SK-N-MC (cell line): ENCODE measurements around the gene CACNA1C.

Experiments used
- DNase-seq: peaks from one replicate; pipeline ENCODE4 v3.0.0-alpha.2; 2011; ENCODE audit warnings: low read depth, low spot score
- H3K27ac ChIP-seq: fragments of 200-600 bp; sonication (generic); 2 replicates; pipeline ENCODE4 v1.5.1; 2016; ENCODE audit warnings: mixed run types
- H3K36me3 ChIP-seq: fragments of 200-600 bp; sonication (generic); 2 replicates; pipeline ENCODE4 v1.6.1; 2017; ENCODE audit warnings: antibody characterized with exemption, low read length, mixed read lengths; ENCODE audit not compliant: insufficient read depth
- H3K4me3 ChIP-seq: fragments of 200-600 bp; sonication (generic); 2 replicates; pipeline ENCODE4 v1.5.1; 2016
- H3K9ac ChIP-seq: fragments of 200-600 bp; sonication (generic); 2 replicates; pipeline ENCODE4 v1.8.0; 2017; ENCODE audit warnings: mixed run types, mixed read lengths; ENCODE audit not compliant: insufficient read length
- H3K9me3 ChIP-seq: fragments of 200-600 bp; sonication (generic); 2 replicates; pipeline ENCODE4 v1.6.1; 2017; ENCODE audit warnings: low read depth, mild to moderate bottlenecking, antibody characterized with exemption, low read length, moderate library complexity, mixed read lengths
- EZH2 ChIP-seq: fragments of 200-600 bp; sonication (generic); IDR thresholded peaks from one replicate; pipeline ENCODE4 v1.6.1; 2017; ENCODE audit warnings: antibody characterized with exemption
- FOXP2 ChIP-seq: optimal IDR thresholded peaks from 2 replicates; pipeline ENCODE3; 2011; ENCODE audit warnings: mild to moderate bottlenecking, moderate library complexity; ENCODE audit not compliant: insufficient read depth; ENCODE audit errors: extremely low read length, control extremely low read depth
- POLR2AphosphoS5 ChIP-seq: IDR thresholded peaks from 2 replicates; pipeline ENCODE4 v1.6.1; 2012; ENCODE audit warnings: mild to moderate bottlenecking, low read depth, low read length, borderline replicate concordance

The CACNA1C gene

DNA sequence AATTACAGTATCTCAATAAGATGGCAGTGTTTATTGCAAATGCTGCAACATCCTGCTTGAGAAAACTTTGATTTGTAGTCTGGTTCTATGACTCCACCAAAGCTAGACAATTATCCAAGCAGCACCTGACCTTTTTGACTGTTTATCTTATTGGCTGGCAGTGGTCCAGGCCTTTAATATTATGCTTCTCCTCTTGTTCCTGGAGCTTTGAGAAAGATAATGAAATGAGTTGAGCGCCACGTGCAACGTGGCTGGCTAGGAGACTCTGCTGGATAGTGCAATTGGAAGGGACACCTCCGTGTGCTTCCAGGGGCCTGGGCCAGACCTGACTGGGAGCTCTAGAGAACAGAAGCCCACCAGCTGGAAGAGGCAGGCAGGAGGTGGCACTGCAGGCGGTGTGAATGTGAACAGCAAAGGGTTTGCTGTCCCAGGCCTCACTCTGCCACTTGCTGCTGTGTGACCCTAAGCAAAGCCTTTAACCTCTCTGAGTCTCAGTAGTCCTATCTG lies 349.3 kb downstream of the CACNA1C start:
- TF ChIP-seq EZH2 (no peak), FOXP2 (no peak), POLR2AphosphoS5 (no peak)
- Histone ChIP-seq H3K4me3 (no peak overlapping the region), H3K9me3 (no peaks in the 10 kb centered on the region), H3K27ac (no peak overlapping the region), H3K9ac (no peak overlapping the region), H3K36me3 (no peaks in the 10 kb centered on the region)
- no peak for DNase-seq

DNA sequence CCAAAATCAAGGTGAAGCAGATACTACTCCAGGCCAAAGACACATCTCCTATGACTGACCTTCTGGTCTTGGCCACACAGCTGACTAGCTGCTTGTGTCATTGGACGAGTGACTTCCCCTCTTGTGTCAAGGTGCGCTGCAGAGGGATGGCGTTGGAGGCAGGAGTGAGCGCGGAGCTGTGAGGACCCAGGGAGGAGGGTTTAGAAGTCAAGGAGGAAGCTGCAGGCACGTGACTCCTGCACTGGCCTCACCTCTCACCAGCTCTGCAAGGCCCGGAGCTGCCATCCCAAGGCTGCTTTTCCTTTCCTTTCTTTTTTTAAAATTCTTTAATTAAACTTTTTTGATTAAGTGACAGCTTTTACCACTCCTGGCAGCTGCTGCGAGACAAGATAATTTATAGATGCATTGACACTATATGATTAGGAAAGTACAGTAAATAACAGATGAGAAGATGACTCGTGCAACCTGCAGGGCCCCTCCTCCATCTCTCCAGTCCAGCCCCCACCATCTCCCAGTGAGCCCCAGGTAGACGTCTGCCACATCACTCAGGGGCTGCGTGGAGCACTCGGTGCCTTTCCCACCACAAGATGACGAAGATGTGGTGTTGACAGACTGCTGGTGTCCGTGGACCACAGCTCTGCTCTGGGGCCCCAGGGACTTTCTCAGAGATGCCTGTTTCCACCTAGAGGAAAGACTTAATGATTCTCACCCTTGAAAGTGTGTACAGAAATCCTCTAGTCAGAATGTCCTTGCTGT lies 350.6 kb downstream of the CACNA1C start:
- TF ChIP-seq FOXP2 (no peak), EZH2 (no peak), POLR2AphosphoS5 (no peak)
- Histone ChIP-seq H3K9ac (no peak overlapping the region), H3K27ac (no peak overlapping the region), H3K36me3 (no peaks in the 10 kb centered on the region), H3K4me3 (no peak overlapping the region), H3K9me3 (no peaks in the 10 kb centered on the region)
- no peak for DNase-seq

DNA sequence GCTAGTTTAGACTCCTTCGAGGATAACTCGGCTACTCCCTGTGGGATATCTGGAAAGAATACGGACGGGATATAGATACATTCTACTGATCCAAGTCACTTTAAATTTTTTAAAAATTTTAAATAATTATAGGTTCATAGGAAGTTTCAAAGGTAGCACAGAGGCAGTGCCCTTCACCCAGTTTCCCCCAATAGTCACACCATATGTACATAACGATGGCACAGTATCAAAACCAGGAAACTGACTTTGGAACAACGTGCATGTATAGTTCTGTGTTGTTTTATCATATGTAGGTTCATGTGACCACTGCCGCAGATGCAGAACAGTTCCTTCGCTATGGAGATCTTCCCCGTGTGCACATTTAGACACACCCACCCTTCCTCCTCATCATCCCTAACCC lies 352.3 kb downstream of the CACNA1C start:
- no peak overlapping the region for H3K27ac ChIP-seq
- H3K9ac ChIP-seq = no peak overlapping the region
- DNase-seq = no peak
- no peaks in the 10 kb centered on the region for H3K9me3 ChIP-seq
- H3K36me3 ChIP-seq = no peaks in the 10 kb centered on the region
- no peak overlapping the region for H3K4me3 ChIP-seq
- TF ChIP-seq FOXP2 (no peak), POLR2AphosphoS5 (no peak), EZH2 (no peak)

DNA sequence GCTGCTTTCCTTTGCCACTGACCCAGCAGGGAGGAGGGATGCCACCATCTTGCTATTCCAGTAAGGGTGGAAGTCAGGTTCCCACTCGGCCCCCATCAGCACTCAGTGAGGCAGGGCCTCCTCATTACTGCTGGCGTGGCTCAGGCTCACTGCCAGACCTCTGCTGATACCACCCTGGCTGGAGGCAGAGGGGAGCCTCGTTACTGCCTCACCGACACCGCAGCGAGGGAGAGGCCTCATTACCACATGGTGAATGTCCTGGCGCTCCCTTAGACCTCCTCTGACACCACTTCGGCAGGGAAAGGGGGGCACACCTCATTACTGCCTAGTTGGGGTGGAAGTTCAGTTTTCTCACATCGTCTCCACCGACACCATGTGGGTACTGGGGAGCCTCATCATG lies 354.1 kb downstream of the CACNA1C start:
- no peaks in the 10 kb centered on the region for H3K9me3 ChIP-seq

DNA sequence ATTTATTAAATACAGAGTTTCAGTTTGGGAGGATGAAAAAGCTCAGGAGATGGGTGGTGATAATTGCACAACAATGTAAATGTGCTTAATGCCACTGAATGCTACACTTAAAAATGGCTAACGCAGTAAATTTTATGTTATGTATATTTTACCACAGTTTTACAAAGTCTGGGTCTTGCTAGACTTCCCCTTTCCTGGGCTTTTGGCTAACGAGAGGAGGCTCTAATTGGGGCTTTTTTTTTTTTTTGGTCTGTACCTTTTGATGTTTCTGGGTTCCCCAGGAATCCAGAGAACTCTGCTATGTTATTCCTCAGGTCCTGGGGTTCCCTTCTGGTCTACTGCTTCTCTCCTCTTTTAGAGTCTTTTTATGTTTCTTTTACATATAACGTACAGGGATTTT lies 355.5 kb downstream of the CACNA1C start:
- no peak for TF ChIP-seq POLR2AphosphoS5
- TF ChIP-seq FOXP2 = no peak
- TF ChIP-seq EZH2 = no peak
- H3K9me3 ChIP-seq = no peaks in the 10 kb centered on the region

More for the DNA sequence above, 354.1 kb downstream of the CACNA1C start:
- TF ChIP-seq POLR2AphosphoS5 (no peak), FOXP2 (no peak), EZH2 (no peak)
- H3K36me3 ChIP-seq = no peaks in the 10 kb centered on the region
- no peak overlapping the region for H3K27ac ChIP-seq
- no peak for DNase-seq
- H3K9ac ChIP-seq = no peak overlapping the region
- H3K4me3 ChIP-seq = no peak overlapping the region

DNA sequence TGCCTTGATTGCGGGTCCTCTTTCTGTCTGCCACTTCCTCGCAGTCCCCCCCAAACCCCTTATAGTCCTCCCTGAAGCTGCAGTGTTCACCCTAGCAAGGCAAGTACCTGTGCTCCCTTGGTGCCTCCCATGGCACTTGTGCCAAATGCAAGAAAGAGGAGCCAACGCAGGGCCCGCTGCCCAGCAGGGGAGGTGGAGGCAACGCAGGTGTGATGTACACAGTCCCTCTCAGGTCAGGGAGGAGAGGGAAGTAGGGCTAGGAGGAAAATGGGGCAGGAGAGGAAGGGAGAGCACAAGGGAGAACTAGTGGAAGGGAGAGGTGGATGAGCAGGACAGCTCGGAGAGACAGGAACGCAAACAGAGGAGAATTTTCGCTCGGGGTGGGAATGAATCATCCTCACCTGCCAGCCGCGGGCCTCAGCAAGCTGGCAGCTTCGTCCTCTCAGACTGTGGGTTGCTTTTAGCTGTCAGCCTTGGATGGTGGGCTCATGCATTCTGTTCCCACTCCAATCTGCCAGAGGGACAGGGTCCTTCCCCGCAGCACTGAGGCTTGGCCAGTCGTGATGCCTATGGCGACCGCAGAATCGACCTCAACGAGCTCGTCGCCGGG lies 357.0 kb downstream of the CACNA1C start:
- Histone ChIP-seq H3K27ac (no peak overlapping the region), H3K36me3 (no peaks in the 10 kb centered on the region), H3K9me3 (no peaks in the 10 kb centered on the region), H3K4me3 (no peak overlapping the region), H3K9ac (no peak overlapping the region)
- TF ChIP-seq EZH2 (no peak), FOXP2 (no peak), POLR2AphosphoS5 (no peak)
- no peak for DNase-seq

More for the DNA sequence above, 355.5 kb downstream of the CACNA1C start:
- no peak overlapping the region for H3K27ac ChIP-seq
- no peak overlapping the region for H3K4me3 ChIP-seq
- no peaks in the 10 kb centered on the region for H3K36me3 ChIP-seq
- no peak for DNase-seq
- H3K9ac ChIP-seq = no peak overlapping the region

DNA sequence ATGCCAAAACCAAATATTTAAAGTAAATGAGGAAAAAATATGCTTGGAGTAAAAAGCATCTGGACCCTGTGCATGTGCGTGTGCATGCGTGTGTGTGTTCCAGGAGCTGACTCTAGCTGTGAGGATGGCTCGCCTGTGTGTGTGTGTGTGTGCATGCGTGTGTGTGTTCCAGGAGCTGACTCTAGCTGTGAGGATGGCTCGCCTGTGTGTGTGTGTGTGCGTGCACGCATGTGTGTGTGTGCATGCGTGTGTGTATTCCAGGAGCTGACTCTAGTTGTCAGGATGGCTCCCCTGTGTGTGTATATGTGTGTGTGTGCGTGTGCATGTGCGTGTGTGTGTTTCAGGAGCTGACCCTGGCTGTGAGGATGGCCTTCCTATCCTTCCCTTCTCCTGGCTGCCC lies 357.7 kb downstream of the CACNA1C start:
- Histone ChIP-seq H3K27ac (no peak overlapping the region), H3K36me3 (no peaks in the 10 kb centered on the region), H3K9me3 (no peaks in the 10 kb centered on the region), H3K4me3 (no peak overlapping the region), H3K9ac (no peak overlapping the region)
- TF ChIP-seq FOXP2 = no peak
- DNase-seq = no peak

DNA sequence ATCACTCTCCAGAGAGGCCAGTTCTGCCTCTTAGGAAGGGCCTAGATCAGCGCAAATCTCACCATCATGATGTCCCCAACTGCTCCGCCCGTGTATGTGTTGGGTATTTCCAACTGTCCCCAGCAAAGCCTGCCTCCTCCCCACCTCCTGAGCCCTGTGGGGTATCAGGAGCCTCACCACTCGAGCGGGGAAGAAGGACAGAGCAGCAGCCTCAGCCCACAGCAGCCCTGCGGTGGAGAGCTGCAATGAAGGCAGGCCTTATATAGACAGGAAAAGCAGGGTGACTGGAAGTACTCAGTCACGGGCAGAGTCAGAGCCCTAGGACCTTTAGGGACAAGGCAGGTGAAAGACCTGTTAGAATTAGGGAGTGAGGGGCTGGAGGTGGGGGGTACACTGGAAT lies 358.2 kb downstream of the CACNA1C start:
- Histone ChIP-seq H3K4me3 (no peak overlapping the region), H3K9me3 (no peaks in the 10 kb centered on the region), H3K27ac (no peak overlapping the region), H3K9ac (no peak overlapping the region), H3K36me3 (no peaks in the 10 kb centered on the region)
- TF ChIP-seq EZH2 (no peak), POLR2AphosphoS5 (no peak), FOXP2 (no peak)
- DNase-seq = no peak
